Measurements from ENCODE around the gene CCSER2. TPM values are rescaled to one million over a fixed set of nuclear protein-coding genes. Genes with fewer than 3 reads are reported as not detected.
A peak's percentile ranks its signal among the peaks of the same experiment; 100 is the strongest.

Gene CCSER2
- total RNA-seq, 2 donors from 2014 or later = 29.8 to 38.8 TPM

GRCh38 chr10:84329196-84329611, 815 bp downstream of the CCSER2 start:
- peak overlapping the region; percentile 89 for H3K4me3 Mint-ChIP-seq
- DNase-seq = peak; percentile 74
- H3K4me1 Mint-ChIP-seq = peaks cover 25% of the 10 kb centered on the region

DNA sequence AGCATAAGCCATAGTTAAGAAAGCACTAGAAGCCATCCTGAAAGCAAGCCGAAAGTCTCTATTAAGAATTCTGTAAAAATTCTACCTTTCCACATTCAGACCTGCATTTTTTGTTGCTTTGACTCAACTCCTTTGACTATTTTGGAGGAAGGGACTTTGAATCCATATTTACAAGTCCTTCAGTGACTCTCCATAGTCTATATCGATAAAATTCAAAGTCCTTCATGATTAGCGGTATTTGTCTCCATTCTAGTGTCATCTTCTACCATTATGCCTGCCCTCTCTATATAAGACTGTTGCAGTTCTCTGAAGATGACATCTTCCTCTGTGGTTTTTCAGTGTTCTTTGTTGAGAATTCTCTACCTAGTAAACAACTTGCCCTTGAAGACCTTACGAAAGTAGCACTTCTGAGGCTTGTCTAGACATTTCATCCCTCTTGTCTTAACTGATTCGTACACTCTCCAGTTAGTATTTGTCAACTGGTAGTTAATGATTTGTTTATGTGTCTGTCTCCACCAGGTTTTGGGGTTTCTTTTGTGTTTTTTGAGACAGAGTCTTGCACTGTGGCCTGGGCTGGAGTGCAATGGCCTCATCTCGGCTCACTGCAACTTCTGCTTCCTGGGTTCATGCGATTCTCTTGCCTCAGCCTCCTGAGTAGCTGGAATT, 1.7 kb downstream of the CCSER2 start:
- DNase-seq = no peak
- Histone ChIP-seq H3K27ac (ENCODE audit: low read depth, low read length) (no peak overlapping the region), H3K27me3 (ENCODE audit: control insufficient read depth, insufficient read depth, low read length, poor library complexity, severe bottlenecking) (no peaks in the 10 kb centered on the region), H3K9me3 (ENCODE audit: control insufficient read depth, low read length) (no peaks in the 10 kb centered on the region), H3K36me3 (ENCODE audit: control insufficient read depth, insufficient read depth, low read length) (no peaks in the 10 kb centered on the region), H3K9ac (ENCODE audit: extremely low read depth, low read length, poor library complexity, severe bottlenecking) (peak overlapping the region; percentile 64), H3K4me1 (ENCODE audit: control insufficient read depth, insufficient read depth, low read length) (peaks cover 8% of the 10 kb centered on the region), H3K4me3 (ENCODE audit: low read length) (peak overlapping the region; percentile 93)
- H3K36me3 Mint-ChIP-seq (ENCODE audit: low read depth) = no peaks in the 10 kb centered on the region
- no peaks in the 10 kb centered on the region for H3K27me3 Mint-ChIP-seq (ENCODE audit: insufficient read depth)
- H3K9me3 Mint-ChIP-seq = no peaks in the 10 kb centered on the region
- no peak overlapping the region for H3K27ac Mint-ChIP-seq
- 96 to 100% methylated on average over 5 to 7 of the region's 7 CpGs for WGBS, 2 experiments (ENCODE audit: insufficient coverage in 1 of 2, insufficient read length in 1 of 2)
- peak overlapping the region; percentile 89 for H3K4me3 Mint-ChIP-seq
- TF ChIP-seq, protein P1, sequence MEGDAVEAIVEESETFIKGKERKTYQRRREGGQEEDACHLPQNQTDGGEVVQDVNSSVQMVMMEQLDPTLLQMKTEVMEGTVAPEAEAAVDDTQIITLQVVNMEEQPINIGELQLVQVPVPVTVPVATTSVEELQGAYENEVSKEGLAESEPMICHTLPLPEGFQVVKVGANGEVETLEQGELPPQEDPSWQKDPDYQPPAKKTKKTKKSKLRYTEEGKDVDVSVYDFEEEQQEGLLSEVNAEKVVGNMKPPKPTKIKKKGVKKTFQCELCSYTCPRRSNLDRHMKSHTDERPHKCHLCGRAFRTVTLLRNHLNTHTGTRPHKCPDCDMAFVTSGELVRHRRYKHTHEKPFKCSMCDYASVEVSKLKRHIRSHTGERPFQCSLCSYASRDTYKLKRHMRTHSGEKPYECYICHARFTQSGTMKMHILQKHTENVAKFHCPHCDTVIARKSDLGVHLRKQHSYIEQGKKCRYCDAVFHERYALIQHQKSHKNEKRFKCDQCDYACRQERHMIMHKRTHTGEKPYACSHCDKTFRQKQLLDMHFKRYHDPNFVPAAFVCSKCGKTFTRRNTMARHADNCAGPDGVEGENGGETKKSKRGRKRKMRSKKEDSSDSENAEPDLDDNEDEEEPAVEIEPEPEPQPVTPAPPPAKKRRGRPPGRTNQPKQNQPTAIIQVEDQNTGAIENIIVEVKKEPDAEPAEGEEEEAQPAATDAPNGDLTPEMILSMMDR (conservative IDR thresholded peaks at IDR 0.05) = no peak
- peaks cover 25% of the 10 kb centered on the region for H3K4me1 Mint-ChIP-seq

More at GRCh38 chr10:84329196-84329611, 815 bp downstream of the CCSER2 start:
- Histone ChIP-seq H3K27me3 (ENCODE audit: control insufficient read depth, insufficient read depth, low read length, poor library complexity, severe bottlenecking) (no peaks in the 10 kb centered on the region), H3K27ac (ENCODE audit: low read depth, low read length) (peak overlapping the region; percentile 64), H3K4me3 (ENCODE audit: low read length) (peak overlapping the region; percentile 93), H3K9ac (ENCODE audit: extremely low read depth, low read length, poor library complexity, severe bottlenecking) (peak overlapping the region; percentile 64), H3K9me3 (ENCODE audit: control insufficient read depth, low read length) (no peaks in the 10 kb centered on the region), H3K4me1 (ENCODE audit: control insufficient read depth, insufficient read depth, low read length) (peaks cover 8% of the 10 kb centered on the region), H3K36me3 (ENCODE audit: control insufficient read depth, insufficient read depth, low read length) (no peaks in the 10 kb centered on the region)
- 8 to 22% methylated on average over 3 to 6 of the region's 6 CpGs for WGBS, 2 experiments (ENCODE audit: insufficient coverage in 1 of 2, insufficient read length in 1 of 2)
- TF ChIP-seq, protein P1 (conservative IDR thresholded peaks at IDR 0.05) = no peak
- Mint-ChIP-seq H3K9me3 (no peaks in the 10 kb centered on the region), H3K27me3 (ENCODE audit: insufficient read depth) (no peaks in the 10 kb centered on the region), H3K27ac (peak overlapping the region; percentile 92), H3K36me3 (ENCODE audit: low read depth) (no peaks in the 10 kb centered on the region)

DNA sequence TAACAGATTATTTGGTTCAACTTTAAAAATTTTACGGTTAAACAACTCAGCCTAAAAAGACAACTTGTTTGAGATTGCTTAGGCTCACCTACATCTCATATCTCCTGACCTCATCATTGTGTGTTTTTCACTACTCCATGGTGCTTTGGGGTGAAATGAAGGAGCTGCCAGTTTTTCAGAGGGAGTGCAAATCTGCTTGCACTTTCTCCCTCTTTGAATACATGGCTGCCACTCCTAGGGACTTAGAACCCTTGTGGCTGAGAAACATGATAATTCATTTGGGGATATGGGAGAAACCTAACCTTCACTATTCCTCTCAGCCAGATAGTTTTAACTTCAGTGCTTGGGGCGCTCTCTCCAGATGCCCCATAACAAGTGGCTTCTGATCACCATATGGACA, 2.7 kb downstream of the CCSER2 start:
- H3K27me3 Mint-ChIP-seq (ENCODE audit: insufficient read depth) = no peaks in the 10 kb centered on the region
- H3K36me3 Mint-ChIP-seq (ENCODE audit: low read depth) = no peaks in the 10 kb centered on the region
- H3K9me3 ChIP-seq (ENCODE audit: control insufficient read depth, low read length) = no peaks in the 10 kb centered on the region
- H3K27ac Mint-ChIP-seq = no peak overlapping the region
- H3K9me3 Mint-ChIP-seq = no peaks in the 10 kb centered on the region
- H3K4me1 Mint-ChIP-seq = peaks cover 25% of the 10 kb centered on the region
- WGBS, 2 experiments (ENCODE audit: insufficient coverage in 1 of 2, insufficient read length in 1 of 2) = 94% methylated on average over 2 of the region's 2 CpGs; no CpG with 5 or more reads in 1 of the 2 experiments
- no peak overlapping the region for H3K9ac ChIP-seq (ENCODE audit: extremely low read depth, low read length, poor library complexity, severe bottlenecking)
- peak overlapping the region; percentile 3 for H3K4me3 Mint-ChIP-seq
- TF ChIP-seq, protein P1 (conservative IDR thresholded peaks at IDR 0.05) = no peak
- no peak for DNase-seq
- no peaks in the 10 kb centered on the region for H3K27me3 ChIP-seq (ENCODE audit: control insufficient read depth, insufficient read depth, low read length, poor library complexity, severe bottlenecking)
- H3K36me3 ChIP-seq (ENCODE audit: control insufficient read depth, insufficient read depth, low read length) = no peaks in the 10 kb centered on the region
- H3K27ac ChIP-seq (ENCODE audit: low read depth, low read length) = no peak overlapping the region
- H3K4me1 ChIP-seq (ENCODE audit: control insufficient read depth, insufficient read depth, low read length) = peaks cover 8% of the 10 kb centered on the region
- H3K4me3 ChIP-seq (ENCODE audit: low read length) = peak overlapping the region; percentile 47
